Measurements from ENCODE around the gene BAIAP2L2.

BAIAP2L2 gene

GRCh38 chr22:38107692-38108515 lies 2.6 kb downstream of the BAIAP2L2 start:
- DNase-seq (ENCODE audit: low spot score): no peak

DNA sequence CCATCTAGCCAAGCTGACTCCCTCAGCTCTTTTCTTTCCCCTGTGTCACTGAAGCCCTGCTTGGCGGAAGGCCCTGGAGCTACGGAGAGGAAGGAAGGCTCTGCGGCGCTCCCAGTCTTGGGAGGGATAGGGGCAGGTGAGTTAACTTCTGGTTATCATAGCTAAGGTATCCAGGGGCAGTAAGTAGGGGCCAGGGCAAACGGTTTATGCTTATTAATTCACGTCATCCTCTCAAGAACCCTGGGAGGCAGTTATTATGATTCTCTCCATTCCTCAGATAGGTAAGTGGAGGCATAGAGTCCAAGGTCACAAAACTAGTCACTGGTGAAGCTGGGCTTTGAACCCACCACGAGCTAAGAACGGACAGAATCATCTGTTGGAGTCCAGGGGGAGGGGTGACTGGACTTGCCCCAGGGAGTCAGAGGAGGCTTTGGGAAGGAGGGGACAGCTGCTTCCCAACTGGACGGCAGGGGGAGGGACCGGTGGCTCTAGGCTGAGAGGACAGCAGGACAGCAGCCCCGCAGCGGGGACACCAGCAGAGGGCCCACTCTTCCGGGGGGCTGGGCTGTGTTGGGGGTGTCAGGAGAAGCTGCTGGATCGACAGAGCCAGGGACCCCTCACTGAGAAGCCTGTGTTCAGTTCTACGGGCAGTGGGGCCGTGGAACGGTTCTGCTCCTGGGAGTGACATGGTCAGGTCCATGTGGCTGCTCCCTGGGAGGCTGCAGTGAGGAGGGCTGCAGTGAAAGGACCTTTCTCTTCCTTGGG lies 3.5 kb downstream of the BAIAP2L2 start:
- no peak for DNase-seq (ENCODE audit: low spot score)

GRCh38 chr22:38104084-38104483 lies 6.4 kb downstream of the BAIAP2L2 start:
- DNase-seq (ENCODE audit: low spot score): peak; percentile 57

DNA sequence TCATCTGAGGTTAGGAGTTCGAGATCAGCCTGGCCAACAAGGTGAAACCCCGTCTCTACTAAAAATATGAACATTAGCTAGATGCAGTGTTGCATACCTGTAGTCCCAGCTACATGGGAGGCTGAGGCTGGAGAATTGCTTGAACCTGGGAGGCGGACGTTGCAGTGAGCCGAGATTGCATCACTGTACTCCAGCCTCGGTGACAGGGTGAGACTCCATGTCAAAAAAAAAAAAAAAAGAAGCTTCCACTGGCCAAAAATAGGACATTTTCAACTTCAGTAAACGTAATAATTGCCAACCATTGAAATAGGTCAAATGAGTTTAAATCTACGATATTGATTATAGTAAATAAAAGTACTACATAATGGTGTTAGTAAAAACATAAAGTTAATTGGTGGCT lies 6.8 kb downstream of the BAIAP2L2 start:
- no peak for DNase-seq (ENCODE audit: low spot score)

GRCh38 chr22:38098410-38099249 lies 11.9 kb downstream of the BAIAP2L2 start:
- peak; percentile 33 for DNase-seq (ENCODE audit: low spot score)

DNA sequence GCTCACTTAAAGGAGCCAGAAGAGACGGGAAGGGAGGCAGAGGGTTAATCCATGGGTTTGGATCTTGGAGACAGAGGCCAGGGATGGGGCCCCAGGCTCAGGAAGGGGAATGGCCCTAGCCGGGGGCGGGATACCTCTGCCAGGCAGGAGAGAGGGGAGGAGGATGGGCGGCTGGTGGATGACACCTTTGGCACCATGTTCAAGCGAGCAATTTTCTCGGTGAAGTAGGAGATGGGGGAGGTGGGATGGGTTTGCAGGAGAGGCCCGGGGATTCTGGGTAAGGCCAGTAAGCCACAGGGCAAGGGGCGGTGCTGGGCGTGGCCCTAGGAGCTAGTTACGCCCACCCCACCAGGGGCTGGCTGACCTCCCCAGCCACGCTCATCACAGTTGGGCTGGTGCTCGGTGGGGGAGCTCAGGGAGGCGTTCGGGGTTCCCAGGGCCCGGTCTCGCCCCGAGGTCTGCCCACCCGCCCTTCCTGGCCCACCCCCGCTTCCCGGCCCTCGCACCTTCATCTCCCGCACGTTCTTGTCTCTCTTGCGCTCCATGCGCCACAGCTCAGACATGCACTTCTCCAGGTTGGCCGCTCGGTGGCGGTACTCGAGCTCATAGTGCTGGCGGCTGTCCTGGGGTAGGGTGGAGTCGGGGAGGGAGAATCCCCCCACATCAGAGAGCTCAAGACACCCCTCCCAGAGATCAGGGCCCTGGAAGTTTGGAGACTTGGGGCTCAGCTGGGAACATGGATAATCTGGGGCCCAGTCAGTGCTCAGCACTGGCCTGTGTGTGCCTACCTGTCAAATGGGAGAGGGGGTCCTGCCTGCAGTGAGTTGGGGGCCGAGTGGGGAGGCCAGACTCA lies 12.7 kb downstream of the BAIAP2L2 start:
- no peak for DNase-seq (ENCODE audit: low spot score)

DNA sequence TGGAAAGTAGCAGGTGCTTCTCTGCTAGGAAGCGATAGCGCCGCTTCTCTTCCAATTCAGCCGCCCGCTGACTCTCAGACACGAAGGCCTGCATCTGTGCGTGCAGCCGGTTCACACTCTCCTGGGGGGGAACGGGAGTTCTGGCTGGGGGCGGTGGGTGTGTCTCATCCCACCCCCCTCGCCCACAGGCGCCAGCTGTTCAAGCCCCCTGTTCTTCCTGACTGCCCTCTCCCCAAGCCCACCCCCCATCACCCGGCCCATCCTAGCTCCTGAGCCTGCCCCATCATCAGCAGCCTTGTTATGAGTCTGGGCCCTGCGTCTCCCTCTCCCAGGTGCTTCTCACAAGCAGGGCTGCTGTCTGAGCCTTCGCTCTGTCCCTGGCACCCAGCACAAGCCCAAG lies 13.4 kb downstream of the BAIAP2L2 start:
- no peak for DNase-seq (ENCODE audit: low spot score)

GRCh38 chr22:38089474-38089851 lies 21.0 kb downstream of the BAIAP2L2 start:
- DNase-seq (ENCODE audit: low spot score): no peak

GRCh38 chr22:38088629-38089473 lies 21.6 kb downstream of the BAIAP2L2 start:
- no peak for DNase-seq (ENCODE audit: low spot score)

GRCh38 chr22:38087855-38088254 lies 22.6 kb downstream of the BAIAP2L2 start:
- DNase-seq (ENCODE audit: low spot score): no peak

DNA sequence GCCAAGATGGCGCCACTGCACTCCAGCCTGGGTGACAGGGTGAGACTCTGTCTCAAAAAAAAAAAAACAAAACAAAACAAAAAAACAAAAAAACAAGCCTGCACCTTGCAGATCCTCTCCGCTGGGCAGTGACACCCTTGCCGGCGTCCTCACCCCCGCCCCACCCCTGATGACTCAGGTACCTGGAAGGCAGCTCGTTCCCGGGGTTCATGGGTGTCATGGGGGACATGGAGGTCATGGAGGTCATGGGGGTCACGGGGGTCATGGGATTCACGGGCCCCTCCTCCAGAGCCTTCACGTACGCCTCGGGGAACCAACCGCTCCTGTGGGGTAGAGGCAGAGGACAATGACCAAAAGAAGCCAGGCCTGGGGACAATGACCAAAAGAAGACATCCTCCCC lies 23.5 kb downstream of the BAIAP2L2 start:
- no peak for DNase-seq (ENCODE audit: low spot score)

DNA sequence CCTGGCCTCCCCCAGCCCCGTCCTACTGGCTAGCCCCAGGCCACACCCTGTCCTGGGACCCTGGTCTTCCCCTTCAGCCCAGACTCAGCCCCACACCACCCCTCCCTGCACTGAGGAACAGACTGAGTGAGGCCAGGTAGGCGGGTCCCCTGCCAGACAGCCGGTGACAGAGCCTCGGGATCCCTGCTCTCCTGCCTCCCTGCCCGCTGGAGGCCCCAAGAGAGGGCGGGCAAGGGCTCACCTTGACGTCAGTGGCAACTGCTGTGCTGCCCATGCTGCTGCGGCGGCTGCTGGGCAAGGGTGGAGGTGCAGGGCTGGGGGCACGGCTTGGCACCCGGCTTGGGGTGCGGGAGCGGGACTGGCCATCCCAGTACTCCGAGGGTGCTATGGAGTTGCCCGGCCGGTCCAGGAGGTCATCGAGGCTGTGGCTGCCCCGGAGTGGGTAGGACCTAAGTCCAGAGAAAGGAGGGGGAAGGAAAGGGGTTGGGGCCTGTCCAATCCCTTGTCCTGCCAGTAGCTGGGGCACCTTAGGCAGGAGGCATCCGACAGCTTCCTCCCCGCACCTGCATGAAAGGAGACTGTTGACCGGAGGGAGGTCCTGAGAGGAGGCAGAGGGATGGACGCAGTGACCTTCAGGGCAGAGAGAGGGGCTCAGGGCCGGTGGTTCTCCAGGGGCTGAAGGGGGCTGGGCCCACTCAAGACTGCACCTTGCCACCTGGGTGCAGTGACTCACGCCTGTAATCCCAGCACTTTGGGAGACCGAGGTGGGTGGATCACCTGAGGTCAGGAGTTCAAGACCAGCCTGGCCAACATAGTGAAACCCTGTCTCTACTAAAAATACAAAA lies 24.3 kb downstream of the BAIAP2L2 start:
- DNase-seq (ENCODE audit: low spot score): no peak

DNA sequence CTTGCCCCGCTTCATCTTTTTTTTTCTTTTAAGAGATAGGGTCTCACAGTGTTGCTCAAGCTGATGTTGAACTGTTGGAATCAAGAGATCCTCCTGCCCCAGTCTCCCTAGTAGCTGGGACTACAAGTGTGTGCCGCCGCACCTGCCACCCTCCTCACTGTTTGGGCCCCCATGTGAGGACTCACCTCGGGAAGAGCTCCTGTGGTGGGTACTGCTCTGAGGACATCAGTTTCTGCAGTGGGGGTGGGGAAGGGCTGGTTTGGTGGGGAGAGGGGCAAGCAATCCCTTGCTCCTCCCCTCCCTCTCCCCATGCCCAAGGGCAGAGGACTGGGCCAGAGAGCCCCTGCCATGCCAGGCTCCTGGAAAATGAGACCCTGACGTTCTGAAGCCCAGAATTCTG lies 25.0 kb downstream of the BAIAP2L2 start:
- no peak for DNase-seq (ENCODE audit: low spot score)

DNA sequence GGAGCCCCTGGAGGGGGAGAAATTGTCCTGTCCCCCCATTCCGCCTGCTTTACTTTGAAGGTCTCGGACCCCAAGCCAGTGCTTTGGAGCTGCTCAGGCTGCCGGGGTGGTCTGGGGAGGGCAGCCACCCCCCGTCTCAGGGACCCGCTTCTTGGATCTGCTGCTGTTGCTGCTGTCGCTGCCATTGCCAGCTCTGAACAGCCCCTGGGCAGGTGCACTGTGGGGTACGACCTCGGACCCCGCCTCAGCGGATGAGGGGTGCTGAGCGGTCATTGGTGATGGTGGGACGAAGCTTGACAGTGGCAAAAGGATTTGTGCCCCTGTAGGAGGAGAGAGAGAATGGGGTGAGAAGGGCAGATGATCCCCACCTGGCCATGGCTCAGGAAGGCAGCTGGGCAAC lies 25.4 kb downstream of the BAIAP2L2 start:
- no peak for DNase-seq (ENCODE audit: low spot score)

DNA sequence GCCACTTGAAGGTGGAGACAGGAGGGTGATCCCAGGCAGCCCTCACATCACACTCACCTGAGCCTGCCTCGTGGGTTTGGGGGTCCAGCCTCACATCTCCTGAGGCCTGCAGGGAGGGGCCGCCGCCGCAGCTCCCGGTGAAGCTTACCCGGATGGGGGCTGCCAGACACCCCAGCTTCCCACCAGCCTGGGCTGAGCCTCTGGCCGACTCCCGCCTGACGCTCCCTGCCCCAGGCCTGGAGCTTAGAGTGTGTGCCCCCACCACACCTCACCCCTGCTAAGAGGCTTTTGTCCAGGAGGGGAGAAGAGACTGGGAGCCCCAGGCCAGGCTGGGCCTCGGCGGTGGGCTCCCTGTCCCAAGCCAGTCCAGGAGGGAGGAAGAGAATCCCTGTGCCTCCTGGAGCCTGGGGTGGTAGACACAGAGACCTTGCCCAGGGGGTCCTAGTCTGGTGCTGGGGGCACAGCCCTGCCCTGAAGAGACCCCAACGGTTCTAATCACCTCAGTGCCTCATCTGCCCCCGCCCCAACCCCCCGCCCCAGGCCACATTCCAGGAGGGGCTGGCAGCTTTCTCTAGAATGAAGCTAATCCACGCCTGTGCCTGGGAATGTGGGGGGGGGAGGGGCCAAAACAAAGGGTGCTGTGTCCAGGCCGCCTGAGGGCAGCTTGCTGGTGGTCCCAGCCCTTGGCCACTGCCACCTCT lies 26.4 kb downstream of the BAIAP2L2 start, which contains the start of gene SLC16A8:
Gene SLC16A8, minus strand, starts transcription at position 254 of the 701 bp plus-strand sequence. CDS start 1,311 bp downstream, outside the sequence.
- peak; percentile 50 for DNase-seq (ENCODE audit: low spot score)

DNA sequence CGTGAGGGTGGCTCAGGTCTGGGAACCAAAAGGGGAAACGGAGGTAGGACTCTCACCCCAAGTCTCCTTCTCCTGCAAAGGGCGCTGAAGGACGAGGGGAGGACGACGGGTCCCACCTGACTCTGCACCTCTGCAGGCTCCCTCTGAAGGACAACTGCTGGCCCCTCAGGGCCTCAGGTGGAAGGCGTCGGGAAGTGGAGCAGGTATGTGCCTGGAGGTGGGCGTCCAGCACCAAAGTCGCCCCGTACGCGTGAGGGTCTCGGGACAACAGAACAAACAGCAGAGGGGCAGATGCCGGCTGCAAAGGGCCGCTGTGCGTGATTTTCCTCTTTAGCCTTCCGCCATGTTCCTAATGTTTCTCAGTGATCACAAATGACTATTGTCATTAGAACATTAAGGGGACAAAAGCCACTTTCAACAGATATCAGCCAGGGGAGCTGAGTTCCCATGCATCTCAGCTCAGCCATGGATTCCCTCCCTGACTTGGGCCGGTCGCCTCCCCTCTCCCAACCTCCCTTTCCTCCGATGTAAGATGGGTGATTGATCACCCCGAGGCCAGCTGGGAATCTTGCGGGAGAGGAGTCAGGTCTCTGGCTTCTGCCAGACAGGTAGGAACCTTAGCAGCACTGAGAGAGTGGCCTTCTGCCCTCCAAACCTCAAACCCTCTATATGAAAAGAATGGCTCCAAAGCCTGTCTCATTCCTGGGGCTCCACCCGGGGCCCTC lies 27.3 kb downstream of the BAIAP2L2 start:
- no peak for DNase-seq (ENCODE audit: low spot score)

GRCh38 chr22:38081941-38082828 lies 28.3 kb downstream of the BAIAP2L2 start:
- DNase-seq (ENCODE audit: low spot score): no peak
